GM21576 (cell line): ENCODE measurements around the gene SLC8A3.

ENCODE experiments used
- ATAC-seq: cut with Tn5 transposase; IDR thresholded peaks from one replicate; pipeline ENCODE4 v1.9.1; 2021; ENCODE audit warnings: mild to moderate bottlenecking, moderate library complexity; ENCODE audit not compliant: unreplicated experiment

The SLC8A3 gene

DNA sequence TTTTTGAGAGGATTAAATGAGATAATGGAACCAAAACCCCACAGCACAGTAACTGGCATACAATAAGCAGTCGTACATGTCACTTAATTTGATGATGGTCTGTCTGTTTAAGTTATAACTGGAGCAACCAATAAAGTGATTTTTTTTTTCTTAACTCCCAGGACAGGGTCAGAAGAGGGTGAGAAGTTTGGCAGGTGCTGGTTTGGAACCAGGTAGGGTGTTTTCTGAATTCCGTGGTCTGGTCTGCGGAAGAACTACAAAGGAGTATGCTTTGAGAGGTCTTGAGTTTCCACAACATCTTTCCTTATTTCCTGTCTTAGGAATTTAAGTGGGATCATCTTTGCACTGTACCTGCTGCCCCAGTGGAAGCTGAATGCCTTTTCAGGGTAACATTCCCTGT, 111.7 kb downstream of the SLC8A3 start:
- no peak for ATAC-seq

DNA sequence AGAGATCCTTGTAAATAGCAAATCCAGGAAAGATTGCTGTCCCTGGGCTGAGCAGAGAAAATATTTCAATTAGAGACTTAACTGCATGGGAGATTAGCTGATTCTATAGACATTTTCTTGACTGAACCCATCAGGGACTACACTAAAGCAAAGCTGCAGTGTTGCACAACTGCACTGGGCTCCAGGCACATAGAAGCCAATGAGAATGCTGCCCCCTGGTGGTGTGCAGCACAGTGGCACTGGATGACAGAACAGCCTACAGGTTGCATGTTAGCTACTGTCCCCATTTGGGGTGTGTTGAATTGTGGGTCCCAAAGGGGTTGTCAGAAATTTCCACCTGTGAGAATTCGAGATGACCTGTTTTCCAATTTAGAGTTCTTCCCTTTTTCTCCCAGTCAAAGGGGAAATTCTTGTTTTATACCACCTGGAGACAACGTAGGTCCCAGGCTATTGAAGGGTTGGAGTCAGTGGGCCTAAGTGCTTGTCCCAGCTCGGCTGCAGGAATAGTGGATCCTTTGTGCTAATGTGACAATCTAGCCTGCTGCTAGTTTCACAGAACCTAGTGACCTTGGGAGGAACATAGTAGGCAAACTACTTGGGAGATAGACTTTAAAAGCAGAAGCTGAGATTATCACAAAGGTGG, 114.7 kb downstream of the SLC8A3 start:
- no peak for ATAC-seq

DNA sequence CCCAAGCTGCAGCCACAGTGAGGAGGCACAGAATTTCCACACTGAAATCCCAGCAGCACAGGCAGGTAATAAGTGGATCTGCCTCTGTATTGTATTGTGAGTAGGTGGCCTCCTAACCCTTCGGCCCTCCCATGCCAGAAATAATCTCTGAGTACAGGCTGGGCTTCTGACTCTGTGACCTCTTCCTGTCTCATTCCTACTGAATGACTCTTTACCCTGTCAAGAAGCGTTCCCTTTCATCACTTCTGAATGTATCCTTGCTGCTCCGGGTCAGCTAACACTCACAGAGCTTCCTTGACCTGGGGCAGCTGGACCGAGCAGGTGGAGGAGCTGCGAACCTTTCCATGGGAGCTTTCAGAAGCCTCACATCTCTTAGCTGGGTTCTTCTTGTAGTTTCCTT, 119.6 kb downstream of the SLC8A3 start:
- ATAC-seq, result no peak

DNA sequence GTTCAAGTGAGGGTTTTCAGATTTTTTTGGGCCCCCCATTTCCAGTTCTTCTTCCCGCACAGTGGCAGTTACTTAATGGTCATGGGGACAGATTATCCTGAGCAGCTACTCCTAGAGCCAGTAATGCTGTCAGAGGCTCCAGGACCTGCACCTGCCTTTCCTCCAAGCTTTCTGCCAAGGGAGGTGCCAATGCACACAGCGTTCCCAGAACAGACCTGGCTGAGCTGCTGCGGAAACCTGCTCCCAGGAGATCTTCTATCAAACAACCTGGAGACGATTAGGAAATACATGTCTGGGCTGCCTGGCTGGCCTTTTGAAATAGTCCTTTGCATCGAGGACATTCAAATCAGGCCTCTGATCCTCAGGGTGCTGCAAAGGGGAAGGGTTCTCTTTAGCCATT, 120.9 kb downstream of the SLC8A3 start:
- no peak for ATAC-seq

DNA sequence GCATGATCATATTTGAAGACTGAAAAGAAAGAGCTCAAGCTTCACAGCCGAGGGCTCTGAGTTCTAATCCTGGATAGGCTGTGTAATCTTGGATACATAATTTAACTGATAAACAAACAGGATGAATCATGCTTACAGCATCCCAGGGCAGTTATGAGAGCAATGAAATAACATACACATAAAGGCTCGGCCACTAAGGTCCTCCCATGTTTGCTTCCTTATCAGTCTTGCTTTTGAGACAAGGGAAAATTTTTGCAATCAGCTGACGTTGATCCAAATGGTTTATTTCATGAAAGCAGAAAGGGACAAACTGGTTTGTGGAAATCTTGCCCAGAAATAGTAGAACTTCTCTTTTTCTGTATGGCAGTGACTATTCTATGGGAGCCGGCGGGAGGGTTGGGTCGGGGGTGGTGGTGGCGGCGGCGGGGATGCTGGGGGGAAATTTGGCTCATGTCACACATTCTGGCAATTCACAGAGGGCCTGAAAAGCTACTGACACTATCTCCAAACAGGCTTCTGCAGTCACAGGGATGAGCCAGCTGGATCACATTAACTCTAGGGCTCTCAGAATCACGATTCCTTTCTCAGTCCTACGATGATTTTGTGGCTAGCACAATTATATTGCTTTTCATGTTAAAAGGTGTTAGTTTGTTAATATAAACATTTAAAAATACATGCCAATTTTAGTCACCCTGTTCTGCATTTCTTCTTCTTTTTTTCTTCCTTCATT, 124.5 kb downstream of the SLC8A3 start:
- ATAC-seq, result no peak

DNA sequence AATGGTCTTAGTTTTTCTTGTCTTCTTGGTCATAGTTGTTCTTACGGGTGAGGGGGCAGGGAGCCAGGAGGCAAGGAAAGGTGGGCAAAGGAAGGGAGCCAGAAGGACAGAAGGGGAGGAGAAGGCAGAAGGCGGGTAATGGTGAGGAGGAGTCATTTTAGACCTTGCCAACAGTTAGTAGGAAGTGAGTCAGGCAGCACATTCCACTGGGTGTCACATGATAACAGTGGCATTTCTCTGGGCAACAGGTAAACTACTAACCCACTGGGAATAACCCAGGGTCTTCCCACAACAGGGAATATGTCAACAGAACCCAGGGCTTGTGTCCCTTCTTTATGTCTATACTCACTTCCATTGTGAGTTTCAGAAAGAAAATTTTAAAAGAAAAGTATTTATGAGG, 127.6 kb downstream of the SLC8A3 start:
- no peak for ATAC-seq

DNA sequence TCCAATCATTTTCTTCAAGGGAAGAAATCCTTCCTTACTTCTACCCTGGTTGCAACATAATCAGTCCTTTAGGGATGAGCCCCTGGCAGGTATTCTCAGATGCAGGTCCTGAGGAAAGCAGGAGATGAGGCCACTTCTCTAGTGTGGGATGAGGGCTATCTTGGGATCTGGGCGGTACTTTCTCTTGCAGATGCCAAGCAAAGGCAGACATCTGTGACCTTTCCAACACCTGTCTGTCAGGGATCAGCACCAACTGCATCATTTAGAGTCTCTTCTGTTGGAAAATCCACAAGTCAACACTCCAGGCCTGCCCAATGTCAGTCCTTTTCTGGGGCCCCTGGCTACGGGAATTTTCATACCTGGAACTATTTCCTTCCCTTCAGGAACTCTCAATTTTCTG, 129.2 kb downstream of the SLC8A3 start:
- ATAC-seq, result no peak

DNA sequence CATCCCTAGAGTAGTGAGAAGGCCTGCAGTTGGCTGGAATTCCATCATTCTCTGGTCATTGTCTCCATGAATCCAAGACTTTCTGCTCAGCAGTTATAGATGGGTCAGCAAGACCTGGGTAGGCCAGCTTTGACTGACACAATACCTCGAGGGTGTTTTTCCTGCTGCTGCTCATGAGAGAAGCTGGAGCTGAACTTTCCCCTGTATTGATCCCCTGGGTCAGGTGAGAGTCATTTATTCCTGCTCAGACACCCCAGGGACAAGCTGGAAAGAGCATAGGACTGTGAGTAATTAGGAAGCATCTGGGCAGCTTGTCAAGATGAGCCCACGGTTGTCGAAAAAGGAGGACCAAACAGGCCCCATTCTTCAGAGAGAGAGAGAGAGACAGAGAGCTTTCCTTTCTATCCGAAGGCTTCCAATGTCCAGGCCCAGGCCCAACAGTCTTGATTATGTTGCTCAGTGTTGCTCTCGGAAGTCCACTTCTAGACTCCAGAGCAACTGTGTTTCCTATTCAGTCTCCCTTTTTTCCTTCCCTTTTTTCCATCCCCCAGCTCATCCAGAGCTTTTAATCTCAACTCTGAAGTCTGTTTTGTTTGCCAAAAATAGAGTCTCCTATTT, 131.1 kb downstream of the SLC8A3 start:
- ATAC-seq, result no peak

DNA sequence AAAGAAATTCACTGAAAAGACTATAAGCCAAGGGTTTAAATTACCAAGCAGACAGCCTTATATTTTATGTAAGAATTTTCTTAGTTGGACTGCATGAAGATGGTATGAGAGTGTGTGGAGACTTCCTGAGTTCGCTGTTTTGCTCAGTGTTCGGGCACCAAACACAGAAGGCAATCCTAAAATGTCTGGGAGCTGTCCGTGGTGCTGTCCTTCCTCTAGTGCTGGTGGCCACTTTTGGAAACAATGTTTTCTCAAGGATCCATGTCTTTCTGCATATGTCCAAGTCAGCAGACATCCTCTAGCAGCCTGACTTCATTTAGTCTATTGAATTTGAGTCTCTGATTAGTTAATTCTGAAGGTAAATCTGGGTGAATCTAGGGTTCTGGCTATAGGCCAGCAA, 135.8 kb downstream of the SLC8A3 start:
- no peak for ATAC-seq

DNA sequence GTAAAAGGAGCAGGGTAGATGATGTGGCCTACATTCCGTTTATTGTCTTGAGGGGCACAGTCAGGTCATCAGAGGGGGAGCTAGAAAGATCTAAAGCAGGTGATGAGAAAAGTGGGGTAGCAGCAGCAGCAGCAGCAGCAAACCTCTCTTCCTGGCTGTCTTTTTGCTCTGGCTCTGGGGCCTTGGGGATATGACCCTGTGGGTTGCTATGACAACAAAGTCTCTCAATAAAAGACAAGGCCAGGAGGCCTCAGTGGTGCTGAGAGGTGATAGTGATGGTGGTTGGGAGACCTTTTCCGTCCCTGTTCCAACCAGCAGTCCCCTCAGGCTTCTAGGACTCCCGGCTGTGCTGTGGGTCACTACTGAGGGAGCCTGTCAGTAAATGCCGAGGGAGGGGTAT, 138.6 kb downstream of the SLC8A3 start:
- ATAC-seq, result no peak

DNA sequence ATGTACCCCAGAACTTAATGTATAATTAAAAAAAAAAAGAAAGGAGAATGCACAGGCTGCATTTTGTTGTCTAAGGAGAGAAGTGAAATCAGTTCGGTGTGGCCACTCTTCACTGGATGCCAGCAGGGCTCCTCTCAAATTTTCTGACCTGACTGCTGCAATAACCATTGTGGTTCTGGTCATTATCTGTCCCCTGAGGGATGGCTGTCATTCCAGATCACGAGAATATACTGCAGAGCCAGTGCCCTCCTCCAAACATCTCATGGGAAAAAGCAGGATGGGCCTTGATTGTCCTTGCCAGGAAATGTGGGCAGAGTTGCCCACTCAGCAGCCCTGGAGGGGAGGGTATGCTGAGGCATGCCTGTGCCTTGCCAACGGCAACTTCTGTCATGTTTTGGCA, 139.1 kb downstream of the SLC8A3 start:
- ATAC-seq, result no peak

DNA sequence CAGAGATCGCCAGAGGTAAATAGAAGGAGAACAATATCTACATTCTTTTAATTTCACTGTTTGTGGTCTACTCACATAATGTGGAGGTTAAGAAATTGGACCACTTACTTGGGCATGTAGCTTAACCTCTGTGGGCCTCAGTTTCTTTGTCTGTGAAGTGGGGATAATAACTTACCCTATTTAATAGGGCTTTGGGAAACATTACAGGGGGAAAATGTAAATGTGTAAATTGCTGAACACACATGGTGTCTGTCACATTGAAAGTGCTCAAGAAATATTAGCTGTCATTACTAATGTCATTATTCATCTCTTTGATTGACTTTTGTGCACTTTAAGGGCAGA, 140.5 kb downstream of the SLC8A3 start:
- no peak for ATAC-seq

DNA sequence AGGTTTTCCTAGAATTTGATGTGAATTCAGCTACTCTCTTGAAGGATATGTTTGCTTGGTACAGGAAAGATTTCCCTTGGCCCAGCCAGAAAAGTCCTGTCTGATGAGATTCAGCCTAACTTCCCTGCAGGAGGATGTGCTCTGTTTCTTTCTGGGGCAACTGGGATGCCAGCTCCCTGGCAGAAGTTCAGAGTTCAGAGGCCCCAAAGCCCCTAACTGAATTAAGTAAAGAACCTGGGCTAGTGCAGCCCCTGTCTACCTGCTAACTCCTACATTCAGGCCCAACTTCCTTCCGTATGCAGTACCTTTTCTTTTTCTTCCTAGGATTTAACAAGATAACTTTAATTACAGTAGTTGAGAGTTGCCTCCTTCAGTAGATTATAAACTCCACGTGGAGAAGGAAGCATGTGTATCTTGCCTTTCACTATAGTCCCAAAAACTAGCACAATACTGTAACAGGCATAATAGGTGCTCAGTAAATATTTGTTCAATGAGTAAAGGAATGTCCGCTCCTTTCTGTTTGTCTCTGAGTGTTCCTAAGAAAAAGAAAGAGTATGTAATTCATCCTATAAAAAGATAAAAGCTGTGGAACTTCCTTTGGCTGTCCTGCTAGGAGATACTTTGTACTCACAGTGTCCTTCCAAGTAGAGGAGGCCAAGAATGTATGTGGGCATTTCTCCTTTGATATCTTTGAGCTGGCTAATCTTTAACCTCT, 141.0 kb downstream of the SLC8A3 start:
- no peak for ATAC-seq

DNA sequence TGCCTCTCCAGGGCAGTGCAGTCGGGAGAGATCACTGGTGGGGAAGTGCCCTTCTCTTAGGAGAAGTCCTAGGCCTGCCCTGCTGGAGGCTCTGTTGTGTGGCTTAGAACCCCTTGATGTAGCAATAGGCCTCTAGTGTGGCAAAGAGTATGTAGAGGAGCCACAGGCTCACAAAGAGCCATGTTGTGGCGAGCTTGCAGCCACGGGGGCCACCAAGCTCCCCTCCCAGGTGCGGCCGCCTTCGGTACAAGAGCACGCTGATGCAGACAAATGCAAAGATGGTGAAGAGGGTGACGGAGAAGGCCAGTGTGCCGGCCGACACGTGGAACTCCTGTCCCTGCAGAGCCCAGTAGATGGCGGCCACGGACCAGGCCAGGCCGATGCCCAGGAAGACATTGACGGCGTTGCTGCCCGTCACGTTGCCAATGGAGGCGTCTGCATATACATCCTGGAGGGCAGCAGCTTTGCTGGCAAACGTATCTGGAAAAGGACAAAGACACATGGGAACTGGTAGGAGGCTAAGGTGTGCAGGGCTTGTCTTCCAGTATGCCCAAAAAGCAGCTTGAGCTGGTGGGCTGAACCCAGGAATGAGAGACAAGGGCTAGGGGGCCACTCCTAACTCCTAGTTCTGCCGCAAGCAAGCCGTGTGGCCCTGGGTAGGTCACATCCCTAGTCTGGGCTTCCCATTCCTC, 142.8 kb downstream of the SLC8A3 start:
- ATAC-seq, result no peak

DNA sequence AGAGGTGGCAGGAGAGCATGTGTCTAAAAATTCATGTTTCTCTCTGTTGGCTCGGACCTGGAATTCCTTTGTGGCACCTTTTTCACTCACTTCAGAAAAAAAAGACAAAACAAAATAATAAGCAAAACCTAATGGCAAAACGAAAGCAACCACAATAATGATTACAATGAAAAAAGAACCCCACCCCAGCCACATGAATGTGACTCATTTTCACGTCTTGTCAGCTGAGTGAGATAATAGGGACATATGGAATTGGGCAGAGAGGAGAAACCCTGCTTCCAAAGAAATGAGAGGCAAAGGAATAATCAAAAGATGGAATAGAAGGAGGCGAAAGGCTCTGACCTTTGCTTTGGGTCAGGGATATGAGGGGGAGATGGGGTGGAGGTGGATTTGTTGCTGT, 143.4 kb downstream of the SLC8A3 start:
- no peak for ATAC-seq

DNA sequence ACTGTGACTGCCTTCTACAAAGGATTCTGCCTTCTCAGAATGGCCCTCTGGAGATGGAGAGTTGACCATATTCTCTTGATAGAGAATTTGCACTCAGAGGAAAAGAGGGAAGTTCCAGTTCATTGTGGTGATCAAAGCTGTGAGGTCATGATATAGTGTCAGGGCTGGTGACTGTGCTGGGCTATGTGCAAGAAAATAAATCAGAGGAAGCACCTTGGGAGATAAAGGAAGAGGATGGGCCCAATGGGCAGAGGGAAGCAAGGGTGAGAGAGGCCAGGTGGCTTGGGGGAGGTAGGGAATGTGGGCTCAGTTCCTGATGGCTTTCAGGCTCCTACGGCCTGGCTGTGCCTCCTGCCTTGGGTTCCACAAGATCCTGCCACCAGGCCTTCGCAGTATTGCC, 145.8 kb downstream of the SLC8A3 start:
- no peak for ATAC-seq

DNA sequence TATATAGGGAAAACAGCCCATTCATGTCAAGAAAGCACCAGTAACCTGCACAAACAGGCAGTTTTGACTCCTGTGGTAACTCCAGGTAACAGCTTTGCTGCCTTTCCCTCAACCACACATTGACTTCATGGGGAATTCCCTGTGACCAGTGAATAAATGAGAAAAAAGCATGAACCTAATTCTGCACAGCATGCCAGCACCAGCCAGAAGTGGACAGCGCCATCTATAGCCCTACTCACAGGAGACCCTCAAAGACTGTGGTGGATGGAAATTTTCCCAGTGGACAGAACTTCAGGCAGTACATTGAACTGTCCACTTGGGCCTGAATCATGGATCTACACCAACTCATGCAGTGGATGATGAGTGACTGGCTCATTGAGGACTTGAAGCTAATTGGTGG, 152.1 kb downstream of the SLC8A3 start:
- no peak for ATAC-seq

DNA sequence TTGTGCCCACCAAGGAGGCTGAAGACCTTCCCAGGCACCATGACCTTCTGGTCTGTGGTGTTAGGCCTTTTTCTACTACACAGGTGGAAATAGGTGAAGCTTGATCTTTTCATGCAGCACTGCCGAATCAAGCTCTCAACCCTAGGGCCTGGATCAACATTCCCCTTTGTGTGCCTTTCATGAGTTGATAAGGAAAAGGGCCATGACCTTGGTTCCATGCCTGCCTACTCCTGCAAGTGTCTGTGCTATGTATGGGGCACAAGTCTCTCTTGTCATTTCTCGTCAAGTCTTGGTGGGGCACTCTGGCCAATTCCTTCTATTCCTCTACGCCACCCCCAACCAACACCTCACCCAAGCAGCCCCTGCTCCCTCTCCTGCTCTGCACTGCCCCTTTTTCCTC, 154.5 kb downstream of the SLC8A3 start:
- ATAC-seq, result no peak

DNA sequence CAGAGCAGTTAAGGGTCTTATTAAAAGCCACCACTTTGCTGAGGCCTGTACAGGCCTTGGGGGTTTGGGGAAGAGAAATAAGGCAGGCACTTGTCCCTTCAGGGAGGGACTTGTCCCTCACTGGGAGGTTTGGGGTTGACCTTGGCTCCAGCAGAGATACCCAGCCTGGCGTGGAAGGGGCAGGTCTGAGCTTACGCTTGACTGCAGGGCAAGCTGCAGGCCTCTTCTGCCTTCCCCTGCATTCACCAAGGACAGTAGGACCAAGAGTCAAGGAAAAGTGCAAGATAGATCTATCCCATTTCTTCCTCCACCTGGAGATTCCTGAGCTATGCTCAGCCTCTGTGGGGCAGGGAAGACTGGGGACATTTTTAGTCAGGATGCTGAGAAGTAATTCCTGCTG, 155.2 kb downstream of the SLC8A3 start:
- no peak for ATAC-seq

DNA sequence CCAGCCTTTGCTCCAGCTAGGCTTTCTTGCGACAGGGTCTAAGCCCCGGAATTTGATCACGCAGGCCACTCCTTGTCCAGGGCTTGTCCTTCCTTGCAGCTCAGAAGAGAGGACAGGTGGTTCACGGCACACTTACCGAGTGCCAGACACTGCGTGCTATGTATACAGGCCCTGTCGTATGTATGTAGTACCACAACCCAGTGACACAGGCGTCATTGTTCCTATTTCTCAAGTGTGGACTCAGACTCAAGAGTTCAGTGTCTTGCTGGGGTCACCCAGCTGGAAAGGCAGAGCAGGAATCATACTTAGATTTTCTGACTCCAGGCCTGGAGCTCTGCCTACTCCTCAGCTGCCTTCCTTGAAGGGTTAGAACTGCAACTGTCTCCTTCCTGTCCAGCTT, 155.6 kb downstream of the SLC8A3 start:
- no peak for ATAC-seq

DNA sequence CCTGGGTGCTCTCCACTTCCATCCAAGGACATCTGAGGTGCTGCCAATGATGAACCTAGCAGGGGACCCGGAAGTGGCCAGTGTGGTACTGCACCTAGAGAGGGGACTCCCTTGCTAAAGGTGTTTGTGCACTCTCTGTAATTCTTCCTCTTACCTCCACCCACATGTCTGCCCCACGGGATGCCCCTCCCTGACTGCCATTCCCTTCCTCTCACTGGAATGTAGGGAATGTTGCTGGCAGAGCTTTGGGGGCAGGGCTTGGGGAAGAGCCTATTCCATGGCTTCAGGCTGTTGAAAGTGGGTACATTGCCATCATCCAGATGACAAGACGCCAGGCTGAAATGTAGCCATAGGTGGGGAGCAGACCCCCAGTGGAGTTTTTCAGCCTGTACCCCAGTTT, 156.3 kb downstream of the SLC8A3 start:
- no peak for ATAC-seq
